LoVo (cell line): ENCODE results near the gene AP1G2.

ENCODE experiments used
- DNase-seq: peaks from one replicate; pipeline ENCODE4 v3.0.0-alpha.2; 2016; ENCODE audit warnings: low spot score

AP1G2 gene

GRCh38 chr14:23513818-23514643, 53.6 kb downstream of the AP1G2 start:
- DNase-seq: no peak

GRCh38 chr14:23513005-23513817, 54.4 kb downstream of the AP1G2 start:
- DNase-seq: no peak

- DNase-seq: no peak
Measured at GRCh38 chr14:23512156-23512555, 55.4 kb downstream of the AP1G2 start.
